Osteoblast (primary cell): ENCODE results near the gene SF3A1. TPM values are rescaled to one million over a fixed set of nuclear protein-coding genes. Genes with fewer than 3 reads are reported as not detected.

Source experiments
- DNase-seq: peaks from one replicate; pipeline ENCODE4 v3.0.0; 2011; ENCODE audit warnings: low spot score, mixed read lengths; ENCODE audit not compliant: insufficient read length; ENCODE audit errors: missing footprints
- H2AFZ ChIP-seq: 2 replicates; pipeline ENCODE4 v1.6.0; 2011; ENCODE audit warnings: mild to moderate bottlenecking, low read length
- H3K27ac ChIP-seq: 2 replicates; pipeline ENCODE4 v1.5.1; 2011; ENCODE audit warnings: mild to moderate bottlenecking, low read depth, low read length, moderate library complexity
- H3K27me3 ChIP-seq: 2 replicates; pipeline ENCODE4 v1.6.0; 2012; ENCODE audit warnings: mild to moderate bottlenecking, control low read depth, inconsistent platforms, low read length, moderate library complexity; ENCODE audit not compliant: insufficient read depth
- H3K36me3 ChIP-seq: 2 replicates; pipeline ENCODE4 v1.5.1; 2011; ENCODE audit warnings: mild to moderate bottlenecking, low read length, control low read depth, moderate library complexity; ENCODE audit not compliant: insufficient read depth
- H3K4me1 ChIP-seq: 2 replicates; pipeline ENCODE4 v1.5.1; 2011; ENCODE audit warnings: mild to moderate bottlenecking, low read length, control low read depth, moderate library complexity; ENCODE audit not compliant: insufficient read depth
- H3K4me2 ChIP-seq: 2 replicates; pipeline ENCODE4 v1.6.0; 2011; ENCODE audit warnings: mild to moderate bottlenecking, low read length; ENCODE audit not compliant: insufficient read depth
- H3K4me3 ChIP-seq: fragments of 200-600 bp; sonication (generic); 3 replicates; pipeline ENCODE4 v1.5.1; 2012; ENCODE audit warnings: mild to moderate bottlenecking, low read length, inconsistent platforms; ENCODE audit not compliant: insufficient read depth
- H3K79me2 ChIP-seq: 2 replicates; pipeline ENCODE4 v1.6.0; 2012; ENCODE audit warnings: mild to moderate bottlenecking, low read length, control low read depth, inconsistent platforms; ENCODE audit not compliant: insufficient read depth
- H3K9me3 ChIP-seq: 2 replicates; pipeline ENCODE4 v1.5.1; 2011; ENCODE audit warnings: low read depth, low read length, control low read depth
- H4K20me1 ChIP-seq: 2 replicates; pipeline ENCODE4 v1.6.0; 2012; ENCODE audit warnings: mild to moderate bottlenecking, low read length, control low read depth; ENCODE audit not compliant: insufficient read depth
- CTCF ChIP-seq: IDR thresholded peaks from 2 replicates; pipeline ENCODE4 v1.5.1; 2011; ENCODE audit warnings: mild to moderate bottlenecking, low read depth, low read length, moderate library complexity; ENCODE audit errors: extremely low read depth
- total RNA-seq: library from RNA; depleted of rRNA; stranded (reverse); fragments of >200 nt; gene quantifications from 2 replicates; pipeline ENCODE4 v1.2.3, GENCODE V29; 2012

Gene SF3A1
- total RNA-seq, 1 donor = 21.7 TPM

GRCh38 chr22:30287648-30288418, 68.9 kb downstream of the SF3A1 start:
- peak overlapping the region; percentile 48 for H3K27ac ChIP-seq

GRCh38 chr22:30286813-30287647, 69.7 kb downstream of the SF3A1 start:
- TF ChIP-seq CTCF = peak; percentile 78
- peak; percentile 89 for DNase-seq
- Histone ChIP-seq H3K36me3 (peaks cover 1% of the 10 kb centered on the region), H2AFZ (no peak overlapping the region), H3K27ac (no peak overlapping the region), H3K9me3 (no peaks in the 10 kb centered on the region), H3K27me3 (no peaks in the 10 kb centered on the region), H4K20me1 (peaks cover 16% of the 10 kb centered on the region), H3K79me2 (no peaks in the 10 kb centered on the region), H3K4me1 (peaks cover 27% of the 10 kb centered on the region), H3K4me2 (no peak overlapping the region), H3K4me3 (no peak overlapping the region)

More at GRCh38 chr22:30287648-30288418, 68.9 kb downstream of the SF3A1 start:
- Histone ChIP-seq H2AFZ (no peak overlapping the region), H3K36me3 (peaks cover 9% of the 10 kb centered on the region), H3K79me2 (no peaks in the 10 kb centered on the region), H3K9me3 (no peaks in the 10 kb centered on the region), H3K4me2 (peak overlapping the region; percentile 84), H4K20me1 (peaks cover 16% of the 10 kb centered on the region), H3K4me1 (peaks cover 27% of the 10 kb centered on the region), H3K4me3 (peak overlapping the region; percentile 90), H3K27me3 (no peaks in the 10 kb centered on the region)
- DNase-seq = peak; percentile 99
- TF ChIP-seq CTCF = peak; percentile 76

- peaks cover 26% of the 10 kb centered on the region for H3K4me1 ChIP-seq
- no peak overlapping the region for H2AFZ ChIP-seq
- H3K79me2 ChIP-seq = no peaks in the 10 kb centered on the region
- peaks cover 16% of the 10 kb centered on the region for H4K20me1 ChIP-seq
- H3K4me3 ChIP-seq = no peak overlapping the region
- H3K27me3 ChIP-seq = no peaks in the 10 kb centered on the region
- peak; percentile 72 for DNase-seq
- no peaks in the 10 kb centered on the region for H3K9me3 ChIP-seq
- no peaks in the 10 kb centered on the region for H3K36me3 ChIP-seq
- TF ChIP-seq CTCF = no peak
- no peak overlapping the region for H3K4me2 ChIP-seq
- no peak overlapping the region for H3K27ac ChIP-seq
These were observed 70.4 kb downstream of the SF3A1 start for GRCh38 chr22:30286331-30286730.

GRCh38 chr22:30285846-30286200, 70.9 kb downstream of the SF3A1 start:
- Histone ChIP-seq H3K4me3 (no peak overlapping the region), H3K36me3 (no peaks in the 10 kb centered on the region), H4K20me1 (peaks cover 11% of the 10 kb centered on the region), H2AFZ (no peak overlapping the region), H3K27me3 (no peaks in the 10 kb centered on the region), H3K4me2 (no peak overlapping the region), H3K79me2 (no peaks in the 10 kb centered on the region), H3K4me1 (peaks cover 21% of the 10 kb centered on the region), H3K9me3 (no peaks in the 10 kb centered on the region), H3K27ac (no peak overlapping the region)
- peak; percentile 68 for DNase-seq
- no peak for TF ChIP-seq CTCF
